OCI-LY1 (cell line): ENCODE results near the gene SP140.
"Not testable (repeated sequence)": the region's sequence is repeated elsewhere in the genome, so short reads cannot be mapped to it uniquely, and the experiment has no call there.

ENCODE experiments used
- H2AFZ ChIP-seq: fragments of 200-600 bp; sonication (generic), shearing (Covaris generic); 2 replicates; pipeline ENCODE4 v1.6.0; 2014; ENCODE audit warnings: antibody characterized with exemption, mild to moderate bottlenecking, low read length
- H3F3A ChIP-seq: fragments of 200-600 bp; sonication (generic), shearing (Covaris generic); 2 replicates; pipeline ENCODE4 v1.6.0; 2014; ENCODE audit warnings: mild to moderate bottlenecking, antibody characterized with exemption, low read length, moderate library complexity; ENCODE audit not compliant: insufficient read depth
- H3K27ac ChIP-seq: fragments of 200-600 bp; sonication (generic); 2 replicates; pipeline ENCODE4 v1.5.1; 2014; ENCODE audit warnings: low read length, mixed run types, mild to moderate bottlenecking, low read depth; ENCODE audit not compliant: poor library complexity, severe bottlenecking
- H3K27me3 ChIP-seq: fragments of 200-600 bp; sonication (generic); 2 replicates; pipeline ENCODE4 v1.6.0; 2014; ENCODE audit warnings: antibody characterized with exemption, mild to moderate bottlenecking, low read length, moderate library complexity; ENCODE audit not compliant: insufficient read depth
- H3K36me3 ChIP-seq: fragments of 200-600 bp; sonication (generic); 2 replicates; pipeline ENCODE4 v1.6.1; 2014; ENCODE audit warnings: mild to moderate bottlenecking, antibody characterized with exemption, low read length, moderate library complexity, mixed read lengths; ENCODE audit not compliant: insufficient read depth
- H3K4me1 ChIP-seq: fragments of 200-600 bp; sonication (generic); 2 replicates; pipeline ENCODE4 v1.5.1; 2014; ENCODE audit warnings: mild to moderate bottlenecking, low read length, moderate library complexity; ENCODE audit not compliant: insufficient read depth, severe bottlenecking
- H3K4me2 ChIP-seq: fragments of 200-600 bp; sonication (generic), shearing (Covaris generic); 2 replicates; pipeline ENCODE4 v1.6.1; 2014; ENCODE audit warnings: low read length
- H3K4me3 ChIP-seq: fragments of 200-600 bp; sonication (generic); 2 replicates; pipeline ENCODE4 v1.5.1; 2014; ENCODE audit warnings: low read length, low read depth, mild to moderate bottlenecking, mixed read lengths; ENCODE audit not compliant: poor library complexity, severe bottlenecking
- H3K79me2 ChIP-seq: fragments of 200-600 bp; shearing (Covaris generic); 2 replicates; pipeline ENCODE4 v1.6.1; 2016; ENCODE audit warnings: mixed run types, low read length, mixed read lengths; ENCODE audit not compliant: insufficient read depth
- H3K9ac ChIP-seq: fragments of 200-600 bp; sonication (generic), shearing (Covaris generic); 2 replicates; pipeline ENCODE4 v1.6.1; 2014; ENCODE audit warnings: mild to moderate bottlenecking, low read length, mixed read lengths
- H3K9me2 ChIP-seq: fragments of 200-600 bp; sonication (generic), shearing (Covaris generic); 2 replicates; pipeline ENCODE4 v1.6.1; 2014; ENCODE audit warnings: low read depth, mild to moderate bottlenecking, low read length, mixed read lengths
- H3K9me3 ChIP-seq: fragments of 200-600 bp; shearing (Covaris generic); 2 replicates; pipeline ENCODE4 v1.6.1; 2014; ENCODE audit warnings: low read length, mixed read lengths
- H4K20me1 ChIP-seq: fragments of 200-600 bp; sonication (generic), shearing (Covaris generic); 2 replicates; pipeline ENCODE4 v1.6.0; 2016; ENCODE audit warnings: mild to moderate bottlenecking, low read length; ENCODE audit not compliant: insufficient read depth
- CTCF ChIP-seq: fragments of 200-600 bp; sonication (generic), shearing (Covaris generic); IDR thresholded peaks from 2 replicates; pipeline ENCODE4 v1.5.1; 2017; ENCODE audit warnings: mild to moderate bottlenecking, antibody characterized with exemption, low read length, moderate library complexity, mixed read lengths
- EZH2 ChIP-seq: fragments of 200-600 bp; sonication (generic), shearing (Covaris generic); IDR thresholded peaks from 2 replicates; pipeline ENCODE4 v1.8.0; 2017; ENCODE audit warnings: borderline replicate concordance, mixed run types, mild to moderate bottlenecking, antibody characterized with exemption, low read length, moderate library complexity, mixed read lengths

SP140 gene

GRCh38 chr2:230286048-230286447 is 60.5 kb downstream of the SP140 start:
- Histone ChIP-seq H2AFZ (no peak overlapping the region), H3K9ac (no peak overlapping the region), H3K4me3 (no peak overlapping the region), H3K9me2 (no peaks in the 10 kb centered on the region), H3K4me1 (no peaks in the 10 kb centered on the region), H4K20me1 (no peaks in the 10 kb centered on the region), H3K4me2 (no peak overlapping the region), H3K27me3 (no peaks in the 10 kb centered on the region), H3K36me3 (peaks cover 31% of the 10 kb centered on the region), H3K79me2 (no peaks in the 10 kb centered on the region), H3K27ac (no peak overlapping the region), H3K9me3 (no peaks in the 10 kb centered on the region), H3F3A (no peaks in the 10 kb centered on the region)
- TF ChIP-seq EZH2 (no peak), CTCF (no peak)

- not testable (repeated sequence) for H2AFZ ChIP-seq, H3K4me2 ChIP-seq, H4K20me1 ChIP-seq, H3K9ac ChIP-seq, H3K27me3 ChIP-seq, H3K9me3 ChIP-seq, H3K9me2 ChIP-seq, H3K4me3 ChIP-seq, H3K27ac ChIP-seq, H3K4me1 ChIP-seq, H3K79me2 ChIP-seq, H3F3A ChIP-seq
- peaks cover 57% of the 10 kb centered on the region for H3K36me3 ChIP-seq
These were observed 63.8 kb downstream of the SP140 start for GRCh38 chr2:230289311-230289710.

- peaks cover 90% of the 10 kb centered on the region for H3K36me3 ChIP-seq
- H3K4me1 ChIP-seq = no peaks in the 10 kb centered on the region
- H3K27me3 ChIP-seq = no peaks in the 10 kb centered on the region
- no peaks in the 10 kb centered on the region for H3F3A ChIP-seq
- no peak overlapping the region for H2AFZ ChIP-seq
- H3K9me3 ChIP-seq = no peaks in the 10 kb centered on the region
- H3K4me2 ChIP-seq = no peak overlapping the region
- no peaks in the 10 kb centered on the region for H4K20me1 ChIP-seq
- H3K27ac ChIP-seq = no peak overlapping the region
- no peaks in the 10 kb centered on the region for H3K9me2 ChIP-seq
- no peaks in the 10 kb centered on the region for H3K79me2 ChIP-seq
- H3K4me3 ChIP-seq = no peak overlapping the region
- H3K9ac ChIP-seq = no peak overlapping the region
- no peak for TF ChIP-seq CTCF
These were observed 69.7 kb downstream of the SP140 start for GRCh38 chr2:230295192-230295591.

- no peak for TF ChIP-seq EZH2
- TF ChIP-seq CTCF = no peak
- no peaks in the 10 kb centered on the region for H3K9me3 ChIP-seq
- no peak overlapping the region for H3K9ac ChIP-seq
- no peaks in the 10 kb centered on the region for H3K9me2 ChIP-seq
- H4K20me1 ChIP-seq = no peaks in the 10 kb centered on the region
- no peaks in the 10 kb centered on the region for H3K4me1 ChIP-seq
- H2AFZ ChIP-seq = no peak overlapping the region
- no peaks in the 10 kb centered on the region for H3K27me3 ChIP-seq
- H3F3A ChIP-seq = no peaks in the 10 kb centered on the region
- no peak overlapping the region for H3K4me2 ChIP-seq
- no peak overlapping the region for H3K4me3 ChIP-seq
- no peak overlapping the region for H3K27ac ChIP-seq
- H3K36me3 ChIP-seq = peaks cover 77% of the 10 kb centered on the region
- no peaks in the 10 kb centered on the region for H3K79me2 ChIP-seq
These were observed 71.4 kb downstream of the SP140 start for GRCh38 chr2:230296917-230297316.
